Activated T-helper 17 cell treated with anti-CD3 and anti-CD28 coated beads, Interleukin-2, amount 50 U/mL, for 72 hours (primary cell): ENCODE results near the gene GCH1. TPM values are rescaled to one million over a fixed set of nuclear protein-coding genes. Genes with fewer than 3 reads are reported as not detected.
A peak's percentile ranks its signal among the peaks of the same experiment; 100 is the strongest.
"Not testable (repeated sequence)": the region's sequence is repeated elsewhere in the genome, so short reads cannot be mapped to it uniquely, and the experiment has no call there.

Source experiments
- ATAC-seq: fragments of 150-1000 bp; cut with Tn5 transposase; replicated peaks from 2 replicates; pipeline ENCODE4 v1.10.0; 2021; ENCODE audit warnings: mild to moderate bottlenecking, moderate library complexity
- H3K27ac Mint-ChIP-seq: one replicate; pipeline ENCODE4 v1.8.0; 2022; ENCODE audit warnings: mixed read lengths
- H3K27me3 Mint-ChIP-seq: one replicate; pipeline ENCODE4 v1.8.0; 2022; ENCODE audit warnings: mixed read lengths
- H3K36me3 Mint-ChIP-seq: one replicate; pipeline ENCODE4 v1.8.0; 2022; ENCODE audit warnings: low read depth, mild to moderate bottlenecking, mixed read lengths
- H3K4me1 Mint-ChIP-seq: one replicate; pipeline ENCODE4 v1.8.0; 2022; ENCODE audit warnings: mixed read lengths
- H3K4me3 Mint-ChIP-seq: one replicate; pipeline ENCODE4 v1.8.0; 2022; ENCODE audit warnings: mild to moderate bottlenecking, mixed read lengths
- H3K9me3 Mint-ChIP-seq: one replicate; pipeline ENCODE4 v1.8.0; 2022; ENCODE audit warnings: mixed read lengths
- total RNA-seq, 2 donors: library from RNA; stranded (reverse); gene quantifications; one replicate each; pipeline ENCODE4 v1.2.3, GENCODE V29; 2022

GCH1 gene
- 10 to 100 TPM; 23.7 to 36.3 TPM for total RNA-seq

DNA sequence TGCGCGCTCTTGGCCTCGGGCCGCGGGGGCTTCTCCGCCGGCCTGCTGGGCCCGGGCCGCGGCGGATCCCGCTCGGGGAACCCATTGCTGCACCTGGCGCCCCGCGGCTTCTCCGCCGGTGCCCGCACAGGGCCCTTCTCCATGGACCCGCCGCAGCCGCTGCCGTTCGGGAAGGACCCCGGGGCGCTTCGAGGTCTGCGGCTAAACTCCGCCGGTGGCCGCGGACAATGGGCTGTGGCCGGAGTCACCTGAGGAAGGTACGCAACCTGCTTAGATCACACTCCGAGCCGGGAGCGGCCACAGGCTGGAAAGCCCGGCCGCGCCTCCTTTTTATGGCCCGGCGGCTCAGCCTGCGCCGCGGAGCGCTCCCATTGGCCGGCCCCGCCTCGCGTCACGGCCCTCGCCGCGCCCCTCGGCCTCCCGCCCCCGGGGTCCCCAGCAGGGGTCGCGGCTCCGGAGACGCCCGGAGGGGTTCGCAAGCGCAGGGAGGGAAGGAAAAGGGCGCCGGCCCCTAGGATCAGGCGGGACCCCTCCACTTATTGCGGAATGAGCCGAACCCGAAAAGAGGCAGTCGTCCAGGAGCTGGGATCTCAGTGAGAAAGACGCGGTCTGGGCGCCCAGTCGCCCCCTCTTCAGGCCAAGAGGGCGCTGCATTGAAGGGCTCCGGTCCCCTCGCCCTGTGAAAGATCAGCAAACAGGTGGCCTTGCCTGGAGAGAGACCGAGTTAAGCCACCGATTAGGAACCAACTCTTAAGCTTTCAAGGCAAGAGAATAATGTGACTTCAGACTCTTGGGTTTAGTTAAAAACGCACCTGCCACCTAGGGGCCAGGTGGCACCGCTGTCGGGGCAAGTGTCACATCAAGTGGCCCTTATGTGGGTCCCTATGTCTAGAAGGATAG is at the start of gene GCH1:
GCH1 (minus strand) TSS at position 306 of the 900 bp plus-strand sequence; CDS start at position 143, 163 bp downstream.
- Mint-ChIP-seq H3K27ac (peak within 1 kb of the TSS; percentile 73), H3K27me3 (no peaks in the 10 kb centered on the region), H3K4me3 (peak within 1 kb of the TSS; percentile 85), H3K9me3 (no peaks in the 10 kb centered on the region), H3K4me1 (peaks cover 15% of the 10 kb centered on the region), H3K36me3 (peaks cover 5% of the 10 kb centered on the region)
- peak; percentile 88 for ATAC-seq

- Mint-ChIP-seq H3K4me1 (no peaks in the 10 kb centered on the region), H3K36me3 (peaks cover 44% of the 10 kb centered on the region), H3K27me3 (no peaks in the 10 kb centered on the region), H3K4me3 (no peak overlapping the region), H3K9me3 (no peaks in the 10 kb centered on the region), H3K27ac (no peak overlapping the region)
- ATAC-seq, result no peak
Observed at GRCh38 chr14:54947230-54947629, 44.6 kb upstream of the GCH1 start.

- H3K9me3 Mint-ChIP-seq, result no peaks in the 10 kb centered on the region
- no peak overlapping the region for H3K27ac Mint-ChIP-seq
- no peak overlapping the region for H3K4me3 Mint-ChIP-seq
- no peak for ATAC-seq
- H3K27me3 Mint-ChIP-seq, result no peaks in the 10 kb centered on the region
- H3K36me3 Mint-ChIP-seq, result peaks cover 48% of the 10 kb centered on the region
- H3K4me1 Mint-ChIP-seq, result no peaks in the 10 kb centered on the region
Observed at GRCh38 chr14:54946500-54946899, 43.9 kb upstream of the GCH1 start.

GRCh38 chr14:54944737-54945391 is 42.2 kb upstream of the GCH1 start:
- H3K4me1 Mint-ChIP-seq, result no peaks in the 10 kb centered on the region
- no peak overlapping the region for H3K27ac Mint-ChIP-seq
- H3K9me3 Mint-ChIP-seq, result no peaks in the 10 kb centered on the region
- no peak overlapping the region for H3K4me3 Mint-ChIP-seq
- no peak for ATAC-seq
- no peaks in the 10 kb centered on the region for H3K27me3 Mint-ChIP-seq
- peaks cover 61% of the 10 kb centered on the region for H3K36me3 Mint-ChIP-seq

DNA sequence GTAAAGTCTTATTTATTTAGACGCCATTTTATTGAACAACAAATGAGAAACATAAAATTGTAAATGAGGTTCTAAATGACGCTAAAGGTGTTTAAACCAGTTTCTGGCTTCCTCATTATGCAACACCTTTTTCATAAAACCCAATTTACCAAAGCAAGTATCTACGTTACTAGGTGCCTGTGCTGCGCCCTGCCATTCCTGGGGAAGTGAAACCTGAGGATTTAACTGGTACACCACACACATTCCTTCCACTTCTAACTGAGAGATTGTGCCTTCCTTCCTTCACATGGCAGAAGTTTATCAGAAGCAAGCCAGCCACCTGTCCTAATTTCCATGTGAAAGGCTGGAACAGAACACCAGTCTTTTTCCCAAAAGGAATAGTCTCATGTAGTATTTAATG is 40.3 kb upstream of the GCH1 start:
- Mint-ChIP-seq H3K27ac (no peak overlapping the region), H3K4me1 (no peaks in the 10 kb centered on the region), H3K36me3 (peaks cover 51% of the 10 kb centered on the region), H3K27me3 (no peaks in the 10 kb centered on the region), H3K9me3 (no peaks in the 10 kb centered on the region), H3K4me3 (no peak overlapping the region)
- ATAC-seq, result no peak

DNA sequence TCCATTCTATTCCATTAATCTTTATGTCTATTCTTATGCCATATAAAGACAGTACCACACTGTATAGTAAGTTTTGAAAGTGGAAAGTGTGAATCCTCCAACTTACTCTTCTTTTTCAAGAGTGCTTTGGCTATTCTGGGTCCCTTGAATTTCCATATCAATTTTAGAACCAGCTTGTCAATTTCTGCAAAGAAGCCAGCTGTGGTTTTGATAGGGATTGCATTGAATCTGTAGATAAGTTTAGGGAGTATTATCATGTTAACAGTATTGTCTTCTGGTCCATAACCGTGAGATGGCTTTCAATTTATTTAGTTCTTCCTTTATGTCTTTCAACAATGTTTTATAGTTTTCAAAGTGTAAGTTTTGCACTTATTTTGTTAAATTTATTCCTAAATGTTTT is 34.2 kb upstream of the GCH1 start:
- H3K27ac Mint-ChIP-seq, result no peak overlapping the region
- no peaks in the 10 kb centered on the region for H3K27me3 Mint-ChIP-seq
- H3K4me3 Mint-ChIP-seq, result no peak overlapping the region
- no peaks in the 10 kb centered on the region for H3K4me1 Mint-ChIP-seq
- ATAC-seq, result no peak
- H3K9me3 Mint-ChIP-seq, result no peaks in the 10 kb centered on the region
- peaks cover 16% of the 10 kb centered on the region for H3K36me3 Mint-ChIP-seq

DNA sequence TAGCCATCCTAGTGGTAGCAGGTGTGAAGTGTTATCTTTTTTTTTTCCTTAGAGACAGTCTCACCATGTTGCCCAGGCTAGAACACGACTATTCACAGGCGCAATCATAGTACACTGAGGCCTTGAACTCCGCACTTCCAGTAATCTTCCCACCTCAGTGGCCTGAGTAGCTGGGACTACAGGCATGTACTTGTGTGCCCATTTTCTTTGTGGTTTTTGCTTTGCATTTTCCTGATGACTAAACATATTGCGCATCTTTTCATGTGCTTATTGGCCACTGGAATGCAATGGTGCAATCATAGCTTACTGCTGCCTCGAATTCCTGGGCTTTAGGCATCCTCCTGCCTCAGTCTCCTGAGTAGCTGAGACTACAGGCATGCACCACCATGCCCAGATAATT is 33.3 kb upstream of the GCH1 start:
- Mint-ChIP-seq H3K4me1 (no peaks in the 10 kb centered on the region), H3K36me3 (peaks cover 8% of the 10 kb centered on the region), H3K4me3 (no peak overlapping the region), H3K27me3 (no peaks in the 10 kb centered on the region), H3K9me3 (no peaks in the 10 kb centered on the region), H3K27ac (no peak overlapping the region)
- no peak for ATAC-seq

DNA sequence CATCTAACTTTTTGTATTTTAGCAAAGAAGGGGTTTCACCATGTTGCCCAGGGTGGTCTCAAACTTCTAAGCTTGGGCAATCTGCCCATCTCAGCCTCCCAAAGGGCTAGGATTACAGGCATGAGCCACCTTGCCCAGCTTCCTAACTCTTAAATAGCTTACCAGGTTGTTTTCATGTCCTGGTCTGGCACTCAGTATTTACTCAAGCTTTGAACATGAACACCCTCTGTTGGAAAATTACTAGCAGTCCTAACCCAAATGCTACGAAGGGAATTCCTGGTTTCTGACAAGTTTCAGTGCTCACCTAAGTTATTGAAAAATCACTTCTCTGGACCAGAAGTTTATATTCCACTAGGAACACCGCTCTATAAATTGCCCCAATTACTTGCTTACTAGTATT is 32.5 kb upstream of the GCH1 start:
- Mint-ChIP-seq H3K4me1 (no peaks in the 10 kb centered on the region), H3K9me3 (no peaks in the 10 kb centered on the region), H3K36me3 (no peaks in the 10 kb centered on the region), H3K4me3 (no peak overlapping the region), H3K27ac (no peak overlapping the region), H3K27me3 (no peaks in the 10 kb centered on the region)
- no peak for ATAC-seq

DNA sequence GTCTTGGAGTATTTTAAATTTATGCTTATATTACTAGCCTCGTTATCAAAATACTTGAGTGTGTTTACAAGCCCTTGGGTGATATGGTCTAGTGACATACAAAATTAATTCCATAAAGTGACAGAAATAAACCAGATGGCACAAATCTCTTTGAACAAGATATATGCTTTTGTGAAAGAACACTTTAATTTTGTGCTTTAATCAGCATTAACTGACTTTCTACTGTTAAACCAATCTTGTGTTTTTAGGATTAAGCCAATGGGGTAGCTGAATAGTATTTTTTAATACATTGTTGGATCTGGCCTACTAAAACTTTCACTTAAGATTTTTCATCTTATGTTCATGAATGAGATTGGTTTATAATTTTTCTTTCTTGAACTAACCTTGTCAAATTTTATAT is 30.4 kb upstream of the GCH1 start:
- H3K36me3 Mint-ChIP-seq, result no peaks in the 10 kb centered on the region
- no peaks in the 10 kb centered on the region for H3K27me3 Mint-ChIP-seq
- H3K27ac Mint-ChIP-seq, result no peak overlapping the region
- no peak overlapping the region for H3K4me3 Mint-ChIP-seq
- no peaks in the 10 kb centered on the region for H3K9me3 Mint-ChIP-seq
- H3K4me1 Mint-ChIP-seq, result no peaks in the 10 kb centered on the region
- no peak for ATAC-seq

GRCh38 chr14:54931598-54932340 is 29.1 kb upstream of the GCH1 start:
- Mint-ChIP-seq H3K9me3 (no peaks in the 10 kb centered on the region), H3K4me3 (no peak overlapping the region), H3K27me3 (no peaks in the 10 kb centered on the region), H3K27ac (no peak overlapping the region), H3K36me3 (no peaks in the 10 kb centered on the region), H3K4me1 (no peaks in the 10 kb centered on the region)
- ATAC-seq, result no peak

- Mint-ChIP-seq H3K27ac (no peak overlapping the region), H3K4me1 (no peaks in the 10 kb centered on the region), H3K9me3 (no peaks in the 10 kb centered on the region), H3K4me3 (no peak overlapping the region), H3K36me3 (no peaks in the 10 kb centered on the region), H3K27me3 (no peaks in the 10 kb centered on the region)
- no peak for ATAC-seq
Observed at GRCh38 chr14:54931101-54931500, 28.5 kb upstream of the GCH1 start.

DNA sequence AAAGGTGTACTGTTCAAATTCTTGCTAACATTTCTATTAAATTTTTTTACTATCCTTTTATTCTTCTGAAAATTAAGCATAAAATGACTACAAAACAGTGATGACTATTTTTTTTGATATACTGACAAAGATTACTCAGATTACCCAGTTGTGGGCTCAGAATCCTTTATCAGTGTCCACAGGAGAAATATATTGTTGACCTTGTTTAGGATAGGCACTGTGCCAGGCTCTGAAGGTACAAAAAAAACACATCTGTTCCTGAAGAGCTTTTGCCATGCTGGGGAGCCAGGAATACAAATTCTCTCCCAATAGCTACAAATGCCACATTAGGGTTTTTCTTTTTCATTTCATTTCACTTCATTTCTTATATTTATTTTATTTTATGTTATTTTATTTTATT is 26.9 kb upstream of the GCH1 start:
- no peak overlapping the region for H3K4me3 Mint-ChIP-seq
- no peaks in the 10 kb centered on the region for H3K4me1 Mint-ChIP-seq
- no peak for ATAC-seq
- H3K27ac Mint-ChIP-seq, result no peak overlapping the region
- no peaks in the 10 kb centered on the region for H3K9me3 Mint-ChIP-seq
- no peaks in the 10 kb centered on the region for H3K36me3 Mint-ChIP-seq
- H3K27me3 Mint-ChIP-seq, result no peaks in the 10 kb centered on the region

- H3K4me3 Mint-ChIP-seq, result no peak overlapping the region
- no peaks in the 10 kb centered on the region for H3K36me3 Mint-ChIP-seq
- no peaks in the 10 kb centered on the region for H3K9me3 Mint-ChIP-seq
- no peak for ATAC-seq
- H3K27ac Mint-ChIP-seq, result no peak overlapping the region
- H3K4me1 Mint-ChIP-seq, result no peaks in the 10 kb centered on the region
- no peaks in the 10 kb centered on the region for H3K27me3 Mint-ChIP-seq
Observed at GRCh38 chr14:54928216-54928615, 25.6 kb upstream of the GCH1 start.

DNA sequence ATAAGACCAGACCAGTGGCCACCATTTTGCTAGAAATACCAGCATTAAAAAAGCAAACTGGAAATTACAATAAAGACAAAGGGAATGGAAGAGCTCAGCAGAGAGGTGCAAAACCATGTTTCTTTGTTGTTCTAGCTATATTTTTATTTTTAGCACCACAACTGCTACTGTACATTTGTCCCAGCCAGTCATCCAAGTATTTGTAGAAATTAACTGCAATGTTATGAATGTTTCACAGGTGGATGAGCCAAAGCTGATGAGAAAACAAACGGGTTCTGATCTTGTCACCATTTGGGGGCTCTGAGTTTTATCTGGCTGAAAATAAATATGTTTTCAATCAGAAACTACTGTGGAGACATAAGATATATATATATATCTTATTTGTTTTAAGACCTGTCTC is 24.9 kb upstream of the GCH1 start:
- no peak overlapping the region for H3K27ac Mint-ChIP-seq
- H3K36me3 Mint-ChIP-seq, result no peaks in the 10 kb centered on the region
- H3K4me3 Mint-ChIP-seq, result no peak overlapping the region
- no peaks in the 10 kb centered on the region for H3K27me3 Mint-ChIP-seq
- H3K9me3 Mint-ChIP-seq, result no peaks in the 10 kb centered on the region
- ATAC-seq, result no peak
- no peaks in the 10 kb centered on the region for H3K4me1 Mint-ChIP-seq

DNA sequence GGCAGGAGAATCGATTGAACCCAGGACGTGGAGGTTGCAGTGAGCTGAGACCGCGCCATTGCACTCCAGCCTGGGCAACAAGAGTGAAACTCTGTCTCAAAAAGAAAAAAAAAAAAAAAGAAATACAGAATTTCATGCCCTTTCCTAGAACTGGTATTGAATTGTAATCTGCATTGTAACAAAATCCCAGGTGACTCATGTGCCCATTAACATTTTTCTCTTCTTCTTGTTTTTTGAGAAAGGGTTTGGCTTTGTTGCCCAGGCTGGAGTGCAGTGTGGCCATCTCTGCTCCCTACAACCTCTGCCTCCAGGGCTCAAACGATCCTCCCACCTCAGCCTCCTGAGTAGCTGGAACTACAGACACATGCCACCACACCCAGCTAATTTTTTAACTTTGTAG is 23.9 kb upstream of the GCH1 start:
- not testable (repeated sequence) for H3K4me3 Mint-ChIP-seq, H3K27ac Mint-ChIP-seq, H3K4me1 Mint-ChIP-seq, H3K9me3 Mint-ChIP-seq, H3K27me3 Mint-ChIP-seq, H3K36me3 Mint-ChIP-seq, ATAC-seq
